SW480 (cell line): Measurements from ENCODE around the gene SLC35F3.
"Not testable (repeated sequence)": the region's sequence is repeated elsewhere in the genome, so short reads cannot be mapped to it uniquely, and the experiment has no call there.

Experiments used
- DNase-seq: peaks from one replicate; pipeline ENCODE4 v3.0.0-alpha.2; 2016; ENCODE audit warnings: low spot score

SLC35F3 gene

DNA sequence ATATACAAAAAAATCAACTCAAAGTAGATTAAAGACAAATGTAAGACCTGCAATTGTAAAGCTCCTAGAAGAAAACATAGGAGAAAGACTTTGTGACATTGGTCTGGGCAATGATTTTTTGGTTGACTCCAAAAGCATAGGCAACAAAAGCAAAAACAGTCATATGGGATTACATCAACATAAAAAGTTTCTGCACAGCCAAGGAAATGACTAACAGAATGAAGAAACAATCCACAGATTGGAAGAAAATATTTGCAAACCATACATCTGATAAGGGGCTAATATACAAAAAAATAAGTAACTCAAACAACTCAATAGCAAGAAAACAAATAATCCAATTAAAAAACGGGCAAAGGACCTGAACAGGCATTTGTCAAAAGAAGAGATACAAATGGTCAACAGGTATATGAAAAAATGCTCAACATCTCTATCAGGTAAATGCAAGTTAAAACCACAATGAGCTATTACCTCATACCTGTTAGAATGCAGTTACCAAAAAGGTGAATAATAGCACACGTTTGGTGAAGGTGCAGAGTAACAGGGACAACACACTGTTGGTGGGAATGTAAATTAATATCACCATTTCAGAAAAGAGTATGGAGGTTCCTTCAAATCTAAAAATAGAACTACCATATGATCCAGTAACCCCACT, 295.1 kb downstream of the SLC35F3 start:
- no peak for DNase-seq

DNA sequence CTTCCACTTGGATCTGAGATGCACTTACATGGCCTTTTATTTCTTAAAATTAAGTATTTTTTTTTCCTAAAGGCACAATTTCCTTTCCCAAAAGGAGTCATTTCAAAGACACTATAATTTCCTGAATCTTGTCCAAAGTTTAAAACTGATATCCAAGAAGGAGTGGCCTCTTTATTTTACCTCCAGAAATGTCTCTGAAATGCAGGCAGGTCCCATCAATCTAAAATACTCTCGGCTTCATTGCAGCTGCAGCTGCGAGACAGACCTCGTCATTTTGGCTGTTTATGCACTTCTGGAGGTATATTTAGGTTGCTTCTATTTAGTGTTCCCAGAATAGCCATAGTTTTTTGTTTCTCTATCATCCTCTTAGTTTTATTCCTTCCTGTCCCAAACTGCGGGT, 296.1 kb downstream of the SLC35F3 start:
- DNase-seq, result no peak

DNA sequence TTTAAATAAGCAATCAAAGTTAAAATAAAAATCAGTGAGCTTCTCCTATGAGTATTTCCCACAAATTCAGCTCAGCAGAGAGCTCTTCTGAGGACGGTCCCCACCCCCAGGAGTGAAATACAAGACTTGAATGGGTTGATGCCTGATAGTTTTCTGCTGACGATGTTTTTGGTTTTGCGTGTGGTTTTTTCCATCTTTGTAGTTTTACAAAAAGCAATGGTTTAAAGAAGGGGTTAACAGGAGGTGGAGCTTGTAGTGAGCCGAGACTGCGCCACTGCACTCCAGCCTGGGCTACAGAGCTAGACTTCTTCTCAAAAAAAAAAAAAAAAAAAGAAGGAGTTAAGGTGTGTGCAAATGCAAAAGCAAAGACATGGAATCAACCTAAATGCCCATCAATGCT, 297.1 kb downstream of the SLC35F3 start:
- no peak for DNase-seq

DNA sequence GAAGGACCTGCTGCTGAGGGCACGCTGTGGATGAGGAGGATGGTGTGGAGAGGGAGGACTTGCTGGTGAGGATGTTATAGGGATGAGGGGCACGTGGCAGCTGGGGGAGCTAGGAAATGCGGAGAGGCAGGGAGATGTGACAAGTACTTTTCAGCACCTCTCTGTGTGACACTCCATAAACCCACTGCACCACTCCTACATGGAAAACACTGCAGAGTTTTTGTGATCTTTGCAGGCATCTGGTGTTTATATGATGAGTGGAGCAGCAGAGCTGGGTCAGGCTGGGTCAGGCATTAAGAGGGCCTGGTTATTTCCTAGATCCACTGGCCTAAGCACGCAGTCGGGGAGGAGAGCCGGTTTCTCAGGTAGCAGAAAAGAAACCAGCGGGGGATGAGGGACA, 301.5 kb downstream of the SLC35F3 start:
- no peak for DNase-seq

DNA sequence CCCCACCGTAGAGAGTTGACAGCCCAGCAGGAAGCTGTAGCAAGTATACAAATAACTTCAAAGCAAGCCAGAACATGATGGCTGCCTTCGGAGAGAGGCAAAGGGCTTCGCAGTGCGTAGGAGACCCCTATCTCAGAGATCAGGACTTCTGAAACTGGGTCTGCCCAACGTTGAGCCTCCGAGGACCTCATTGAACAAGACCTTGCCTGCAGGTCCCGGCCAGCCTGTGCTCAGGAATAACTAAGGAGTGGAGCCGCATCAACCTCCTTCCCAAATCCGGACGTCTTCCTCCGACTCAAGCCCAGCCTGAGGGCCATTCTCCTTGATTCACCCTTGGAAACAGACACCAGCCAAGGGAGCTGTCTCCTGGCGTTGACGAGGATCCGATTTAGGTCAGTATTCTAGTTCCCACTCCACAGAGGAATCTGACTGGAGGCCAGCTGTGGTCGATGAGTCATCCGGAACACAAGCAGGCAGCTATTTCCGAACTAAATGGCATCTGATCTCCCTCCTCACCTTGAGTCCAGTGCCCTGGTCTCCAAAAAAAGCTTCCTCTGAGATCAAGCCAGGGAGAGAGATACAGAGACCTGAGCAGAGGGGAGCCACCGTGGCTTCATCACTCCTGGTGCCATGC, 302.3 kb downstream of the SLC35F3 start:
- DNase-seq, result peak; percentile 93

DNA sequence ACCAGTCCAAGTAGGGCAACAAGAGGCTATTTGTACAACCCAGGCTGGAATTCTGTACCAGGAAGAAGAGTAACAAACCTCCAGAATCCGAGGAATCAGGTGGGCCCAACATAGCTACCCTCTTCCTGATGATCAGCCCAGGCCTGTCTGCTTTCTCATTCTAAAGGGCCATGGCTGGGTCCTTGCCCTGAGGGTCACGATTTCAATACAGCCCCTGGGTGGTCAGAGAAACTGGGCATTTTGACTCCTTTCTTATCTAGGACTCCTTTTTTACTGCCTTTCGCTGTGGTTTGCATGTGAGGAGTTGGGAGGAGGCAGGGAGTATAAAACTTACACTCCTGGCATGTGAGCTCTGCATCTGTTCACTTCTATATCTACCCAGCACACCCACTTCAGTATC, 303.9 kb downstream of the SLC35F3 start:
- DNase-seq, result no peak

DNA sequence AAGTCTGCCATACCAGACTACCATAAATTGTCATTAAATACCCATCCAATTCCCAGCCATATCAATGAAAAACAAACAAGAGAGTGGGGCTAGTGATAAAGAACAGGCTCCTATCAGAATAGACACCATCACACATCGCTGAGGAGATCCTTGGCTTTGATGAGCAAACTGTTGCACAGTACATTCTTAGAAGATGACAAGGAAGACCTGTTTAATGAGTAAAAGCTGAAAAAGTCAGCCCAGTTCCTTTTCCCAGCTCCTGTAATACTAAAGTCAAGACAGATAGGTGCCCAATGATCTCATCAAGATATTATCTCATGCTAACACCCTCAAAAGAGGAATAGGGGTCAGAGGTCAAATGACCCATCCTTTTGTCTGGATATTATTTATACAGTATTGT, 304.3 kb downstream of the SLC35F3 start:
- no peak for DNase-seq

DNA sequence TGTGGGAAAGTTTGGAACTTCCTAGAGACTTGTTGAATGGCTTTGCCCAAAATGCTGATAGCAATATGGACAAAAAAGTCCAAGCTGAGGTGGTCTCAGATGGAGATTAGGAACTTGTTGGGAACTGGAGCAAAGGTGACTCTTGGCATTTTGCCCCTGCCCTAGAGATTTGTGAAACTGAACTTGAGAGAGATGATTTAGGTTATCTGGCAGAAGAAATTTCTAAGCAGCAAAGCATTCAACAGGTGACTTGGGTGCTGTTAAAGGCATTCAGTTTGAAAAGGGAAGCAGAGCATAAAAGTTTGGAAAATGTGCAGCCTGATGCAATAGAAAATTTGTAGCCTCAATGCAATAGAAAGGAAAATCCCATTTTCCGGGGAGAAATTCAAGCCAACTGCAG, 306.0 kb downstream of the SLC35F3 start:
- DNase-seq, result not testable (repeated sequence)

DNA sequence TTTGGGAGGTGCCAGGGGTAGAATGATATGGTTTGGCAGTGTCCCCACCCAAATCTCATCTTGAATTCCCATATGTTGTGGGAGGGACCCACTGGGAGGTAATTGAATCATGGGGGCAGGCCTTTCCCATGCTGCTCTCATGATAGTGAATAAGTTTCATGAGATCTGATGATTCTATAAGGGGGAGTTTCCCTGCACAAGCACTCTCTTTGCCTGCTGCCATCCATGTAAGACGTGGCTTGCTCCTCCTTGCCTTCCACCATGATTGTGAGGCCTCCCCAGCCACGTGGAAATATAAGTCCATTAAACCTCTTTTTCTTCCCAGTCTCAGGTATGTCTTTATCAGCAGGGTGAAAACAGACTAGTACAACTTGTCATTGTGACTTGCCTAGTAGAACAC, 307.4 kb downstream of the SLC35F3 start:
- not testable (repeated sequence) for DNase-seq

DNA sequence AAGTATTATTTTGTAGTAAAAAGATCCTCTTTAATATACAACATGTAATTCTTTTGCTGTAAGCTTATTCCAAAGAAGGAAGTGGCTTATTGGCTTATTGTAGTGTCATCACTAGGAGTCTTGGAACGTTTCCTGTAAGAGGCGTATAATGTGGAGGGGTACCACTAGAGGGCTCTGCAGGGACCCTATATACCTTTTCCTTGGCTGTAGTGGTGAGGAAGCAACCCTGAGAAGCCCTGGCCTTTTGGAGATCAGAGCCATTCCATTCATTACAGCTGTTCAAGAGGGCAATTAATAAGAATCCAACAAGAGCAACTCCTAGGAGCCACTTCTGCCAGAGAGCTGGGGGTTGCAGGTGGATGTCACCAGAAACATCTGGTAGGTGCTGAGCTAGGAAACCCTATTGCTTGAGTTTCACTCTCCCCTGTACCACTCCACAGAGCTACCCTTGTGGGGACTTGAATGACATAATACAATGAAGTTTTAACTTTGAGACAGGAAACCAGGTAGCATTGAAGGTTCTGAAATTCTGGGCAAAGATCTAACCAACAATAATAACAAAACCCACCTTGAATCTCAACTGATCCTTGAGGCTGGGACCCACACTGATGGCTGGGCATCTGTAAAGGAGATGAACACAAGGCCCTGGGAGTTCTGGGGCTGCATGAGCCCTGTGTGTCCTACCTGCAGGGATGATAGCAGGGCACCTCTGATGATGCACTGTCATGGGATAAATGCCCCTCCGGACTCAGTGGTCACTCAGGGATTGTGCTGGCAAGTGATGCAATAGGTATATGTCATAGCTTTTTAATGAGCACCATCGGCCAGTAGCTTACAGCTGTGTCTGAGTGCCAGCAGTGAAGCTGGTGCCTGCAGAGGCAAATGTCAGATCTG, 308.5 kb downstream of the SLC35F3 start:
- peak; percentile 67 for DNase-seq

DNA sequence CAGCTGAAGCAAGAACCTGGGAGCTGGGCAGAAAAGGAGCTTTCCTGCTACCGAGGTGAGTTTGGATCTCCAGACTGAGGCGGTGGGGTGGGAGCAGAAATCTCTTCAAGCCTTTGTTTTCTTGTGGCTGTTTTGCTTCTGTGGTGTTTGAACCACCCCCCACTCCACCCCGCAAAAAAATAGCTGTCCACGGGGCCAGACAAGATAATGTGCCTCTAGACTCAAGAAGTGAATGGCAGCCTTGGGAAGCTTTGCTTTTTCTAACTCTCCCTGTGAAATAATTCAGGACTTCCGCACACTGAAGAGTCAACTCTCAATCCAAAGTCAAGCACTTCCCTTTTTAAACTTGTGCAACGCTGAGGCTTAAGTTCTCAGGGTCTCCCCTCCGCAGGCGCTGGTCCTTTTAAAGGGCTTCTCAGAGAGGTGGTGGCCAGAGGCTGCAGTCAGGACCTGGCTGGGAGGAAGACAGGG, 309.2 kb downstream of the SLC35F3 start:
- DNase-seq, result no peak

DNA sequence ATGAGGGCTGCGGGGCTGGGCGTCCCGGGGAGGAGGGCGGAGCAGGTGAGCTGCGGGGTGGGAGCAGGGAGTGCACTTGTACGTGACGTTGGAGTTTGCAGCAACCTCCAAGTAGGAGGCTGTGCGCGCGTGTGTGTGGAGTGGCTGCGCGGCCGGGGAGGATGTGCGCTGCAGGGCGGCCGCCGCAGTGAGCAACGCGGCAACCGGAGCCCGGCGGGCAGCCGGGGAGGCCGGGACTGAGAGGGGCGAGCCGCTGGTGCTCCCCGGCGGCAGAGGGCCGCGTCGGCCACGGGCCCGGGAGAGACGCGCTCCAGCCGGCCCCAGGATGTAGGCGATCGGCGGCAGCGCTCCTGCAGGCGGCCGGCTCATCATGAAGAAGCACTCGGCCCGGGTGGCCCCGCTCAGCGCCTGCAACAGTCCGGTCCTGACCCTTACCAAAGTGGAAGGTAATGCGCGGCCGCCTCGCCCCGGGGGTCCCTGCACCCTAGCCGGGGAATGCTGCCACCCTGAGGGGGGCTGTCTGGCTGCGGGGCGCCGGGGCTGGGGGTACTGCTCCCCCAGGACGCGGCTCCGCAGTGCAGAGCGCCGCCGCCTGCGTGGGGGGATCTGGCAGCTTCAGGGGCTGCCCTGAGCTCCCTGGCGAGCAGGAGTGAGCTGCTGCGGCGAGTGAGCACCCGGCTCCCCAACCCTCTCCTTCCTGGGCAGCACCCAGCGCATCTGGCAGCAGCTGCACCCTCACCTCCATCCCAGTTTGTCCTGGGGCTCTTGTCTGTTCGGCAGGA, 309.8 kb downstream of the SLC35F3 start:
- peak; percentile 7 for DNase-seq

DNA sequence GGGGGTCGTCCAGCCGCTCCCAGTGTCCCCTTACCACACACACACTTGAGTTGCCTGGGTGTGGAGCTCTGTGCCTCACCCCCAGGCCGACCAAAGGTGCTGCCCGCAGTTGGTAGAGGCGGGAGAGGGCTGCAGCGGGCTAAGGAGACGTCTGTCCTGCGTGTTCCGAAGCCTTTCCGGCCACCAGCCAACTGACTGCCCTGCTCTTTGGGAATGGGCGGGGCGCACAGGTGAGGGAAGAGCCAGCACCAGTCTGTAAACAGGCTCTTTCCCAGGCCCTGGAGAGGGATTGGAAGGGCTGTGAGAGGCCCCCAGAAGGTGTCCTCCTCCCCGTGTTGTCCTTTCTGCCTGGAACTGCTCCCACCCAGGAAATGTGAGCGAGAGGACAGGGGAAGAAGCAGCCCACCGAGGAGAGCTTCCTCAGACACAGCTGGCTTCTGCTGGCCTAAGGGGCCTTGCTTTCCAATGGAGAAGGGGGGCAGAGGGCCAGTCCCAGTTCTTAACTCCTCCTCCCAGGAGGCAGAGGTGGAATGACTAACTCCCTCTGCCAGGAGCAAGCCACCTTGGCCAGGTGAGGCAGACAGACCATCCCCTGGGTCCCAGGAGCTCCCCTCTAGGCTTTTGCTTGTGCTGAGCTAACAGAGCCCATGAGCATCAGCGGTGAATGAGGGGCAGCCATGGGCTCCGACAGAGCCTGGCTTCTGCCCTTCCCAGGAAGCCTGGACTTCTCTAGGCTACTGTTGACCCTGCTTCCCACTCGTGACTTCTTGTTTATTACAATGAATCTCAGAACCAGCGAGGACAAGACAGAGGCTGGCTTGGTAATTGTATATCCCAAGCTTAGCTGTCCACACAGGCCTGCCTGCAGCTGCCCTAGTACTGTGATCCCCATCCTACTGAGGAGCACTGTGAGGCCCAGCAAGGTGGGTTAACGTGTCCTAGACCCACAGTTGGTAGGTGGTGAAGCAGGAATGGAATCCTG, 310.7 kb downstream of the SLC35F3 start:
- peak; percentile 30 for DNase-seq

DNA sequence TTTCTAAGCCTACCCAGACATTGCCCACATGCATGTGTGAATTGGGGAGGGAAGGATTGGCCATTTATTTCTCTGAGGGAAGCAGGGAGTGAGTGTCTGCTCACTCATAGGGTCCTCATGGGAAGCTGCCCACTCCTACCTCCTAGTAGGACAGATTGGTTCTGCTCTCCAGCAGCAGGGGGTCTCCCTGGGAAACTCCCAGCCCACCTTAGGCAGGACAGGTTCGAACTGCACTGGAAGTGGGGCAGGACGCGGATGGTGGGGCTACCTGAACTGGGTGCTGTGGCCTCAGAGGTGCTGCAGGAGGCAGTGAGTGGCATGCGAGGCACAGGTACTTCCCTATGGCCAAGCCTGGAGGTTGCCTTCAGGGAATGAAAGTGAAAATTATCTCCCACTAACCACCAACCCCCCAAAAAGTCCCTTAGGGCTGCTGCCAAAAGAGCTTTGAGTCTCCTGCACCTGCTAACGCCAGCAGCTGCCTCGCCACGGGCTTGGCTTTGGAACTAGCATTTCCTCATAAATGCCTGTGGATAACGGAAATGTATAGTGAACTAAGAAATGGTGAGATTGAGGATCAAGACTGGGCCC, 311.7 kb downstream of the SLC35F3 start:
- DNase-seq, result no peak

DNA sequence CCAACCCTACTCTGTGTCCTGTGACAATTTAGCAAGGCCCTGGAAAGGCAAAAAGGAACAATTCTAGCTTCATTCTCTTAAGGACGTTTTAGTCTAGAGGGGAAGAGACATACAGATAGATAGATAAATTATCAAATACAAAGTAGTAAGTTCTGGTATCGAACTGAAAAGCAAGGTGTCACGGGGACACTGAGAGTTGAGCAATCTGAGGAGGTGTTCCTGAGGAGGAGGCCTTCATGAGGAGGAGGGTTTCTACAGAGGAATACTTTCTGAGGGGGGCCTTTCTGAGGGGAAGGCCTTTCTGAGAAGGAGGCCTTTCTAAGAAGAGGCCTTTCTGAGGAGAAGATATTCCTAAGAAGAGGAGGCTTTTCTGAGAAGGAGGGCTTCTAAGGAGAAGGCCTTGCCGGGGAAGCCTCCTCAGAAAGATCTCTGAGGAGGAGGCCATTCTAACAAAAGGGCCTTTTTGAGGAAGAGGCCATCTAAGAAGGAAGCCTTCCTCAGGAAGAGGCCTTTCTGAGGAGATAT, 312.9 kb downstream of the SLC35F3 start:
- no peak for DNase-seq

DNA sequence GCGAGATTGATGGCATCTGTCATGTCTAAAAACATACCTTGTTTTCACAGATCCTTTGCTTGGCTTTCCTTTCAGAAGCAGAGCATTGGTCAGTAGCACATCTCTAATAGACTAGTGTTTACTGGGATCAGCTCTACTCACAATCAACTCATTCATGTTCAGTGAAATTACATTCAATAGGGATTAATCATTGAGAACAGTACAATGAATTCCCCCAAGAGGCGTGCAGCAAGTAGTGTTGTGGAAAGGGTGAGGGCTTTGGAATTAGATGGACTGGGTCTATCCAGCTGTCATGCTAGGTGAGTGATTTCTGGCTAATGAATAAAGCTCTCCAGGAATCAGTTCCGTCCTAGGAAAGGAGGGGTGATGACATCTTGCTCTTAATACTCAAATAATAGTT, 313.6 kb downstream of the SLC35F3 start:
- DNase-seq, result no peak

DNA sequence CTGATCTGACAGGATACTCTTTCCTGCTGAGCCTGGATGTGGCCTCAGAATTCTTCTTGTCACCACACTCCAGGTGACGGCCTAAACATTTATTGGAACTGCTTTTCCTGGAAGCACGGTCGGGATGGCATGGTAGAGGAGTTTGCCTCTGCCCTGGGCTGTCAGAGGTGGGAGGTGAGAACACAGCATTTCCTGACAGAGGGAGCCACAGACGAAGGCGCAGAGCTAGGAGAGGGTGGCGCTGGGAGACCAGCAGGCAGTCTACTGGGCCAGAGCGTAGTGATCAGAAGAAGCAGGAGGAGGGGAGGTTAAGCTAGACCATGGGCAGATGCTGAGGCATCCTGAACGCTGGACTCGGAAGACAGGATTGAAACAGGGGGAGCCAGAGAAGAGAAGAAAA, 315.2 kb downstream of the SLC35F3 start:
- no peak for DNase-seq

DNA sequence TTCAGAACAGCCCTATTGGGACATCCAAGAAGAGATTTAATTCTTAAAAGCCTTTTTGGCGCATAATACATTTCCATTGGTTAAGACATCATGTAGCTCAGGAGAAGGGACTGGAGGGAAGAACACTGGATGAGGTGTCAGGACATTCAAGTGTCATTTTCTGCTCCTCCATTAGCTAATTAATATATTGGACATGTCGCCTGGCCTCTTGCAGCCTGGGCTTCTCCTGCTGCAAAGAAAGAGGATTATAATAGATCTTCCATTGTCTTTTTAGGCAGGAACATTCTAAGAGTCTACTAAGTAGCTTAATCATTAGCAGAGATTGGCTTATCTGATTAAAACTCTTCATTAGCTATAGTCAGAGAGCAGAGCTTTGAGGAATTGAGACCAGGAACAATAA, 317.1 kb downstream of the SLC35F3 start:
- DNase-seq, result no peak

DNA sequence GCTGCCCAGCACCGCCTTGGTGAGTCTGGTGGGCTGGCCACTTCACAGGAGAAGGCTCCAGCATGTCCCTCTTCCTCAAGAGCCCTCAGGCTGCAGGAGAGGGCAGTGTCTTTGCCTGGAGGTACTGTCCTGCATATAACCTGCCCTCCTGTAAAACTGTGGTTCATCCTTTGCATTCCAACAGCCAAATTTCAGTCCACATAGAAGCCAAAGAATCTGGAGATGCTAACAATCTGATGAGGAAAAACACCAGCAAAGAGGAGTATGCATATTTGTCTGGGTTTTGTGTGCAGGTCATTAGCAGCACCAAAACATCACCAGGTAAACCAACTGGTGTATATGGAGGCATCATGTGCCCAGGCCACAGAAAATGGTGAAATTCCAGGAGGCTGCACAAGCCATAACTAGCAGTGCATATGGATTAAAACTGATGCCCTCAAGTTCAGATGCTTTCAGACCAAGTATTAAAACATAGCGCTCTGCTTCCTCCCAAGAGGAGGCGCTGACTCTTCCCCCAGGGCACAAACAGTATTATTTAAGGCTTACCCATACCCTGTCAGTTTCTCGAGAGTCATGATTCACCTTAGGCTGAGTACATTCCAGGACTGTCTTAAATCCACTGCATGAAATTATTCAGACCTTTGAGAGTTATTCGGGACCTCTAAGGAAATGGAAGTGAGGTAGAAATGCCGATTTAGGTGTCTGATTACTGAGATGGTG, 318.2 kb downstream of the SLC35F3 start:
- DNase-seq, result no peak
